Stromal cell of bone marrow (primary cell): ENCODE results near the gene GTF2E1.
A peak's percentile ranks its signal among the peaks of the same experiment; 100 is the strongest.
"Not testable (repeated sequence)": the region's sequence is repeated elsewhere in the genome, so short reads cannot be mapped to it uniquely, and the experiment has no call there.

Source experiments
- DNase-seq: peaks from one replicate; pipeline ENCODE4 v3.0.0-alpha.2; 2012; ENCODE audit warnings: low read depth

The GTF2E1 gene

DNA sequence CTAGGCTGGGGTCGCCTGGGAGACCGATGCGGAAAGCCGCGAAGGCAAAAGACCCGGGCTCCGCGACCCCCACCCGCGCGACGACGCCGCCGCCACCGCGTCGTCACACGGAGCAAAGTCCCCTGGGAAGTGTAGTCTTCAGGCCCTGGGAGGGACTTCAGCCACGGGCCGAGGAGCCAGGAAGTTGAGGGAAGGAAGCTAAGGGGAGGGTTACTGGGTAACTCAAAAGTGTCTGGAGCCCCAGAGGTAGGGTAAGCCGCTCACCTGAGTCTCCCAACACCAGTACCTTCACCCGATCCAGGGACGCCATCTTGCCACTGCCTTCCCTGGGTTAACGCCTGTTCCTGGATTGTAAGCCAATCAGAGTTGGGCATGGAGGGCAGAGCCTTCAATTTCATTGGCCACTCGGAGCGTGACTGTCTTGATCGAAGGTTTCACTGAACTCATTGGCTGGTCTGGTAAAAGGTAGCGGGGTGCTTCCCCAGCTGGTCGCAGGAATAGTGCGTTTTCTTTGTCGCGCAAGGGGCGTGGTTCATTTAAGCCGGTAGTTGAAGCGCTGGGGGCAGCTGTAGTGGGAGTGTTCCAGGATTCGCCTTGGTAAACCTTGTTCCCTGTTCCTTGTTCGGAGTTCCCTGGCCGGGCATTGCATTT, at the start of gene GTF2E1, which contains the start of gene RABL3:
Gene GTF2E1, plus strand, starts transcription at position 547 of the 651 bp plus-strand sequence. CDS start 7,809 bp downstream, outside the sequence.
Gene RABL3, minus strand, starts transcription at position 319 of the 651 bp plus-strand sequence. Its CDS starts 9 bp downstream, at position 310.
- peak; percentile 100 for DNase-seq

DNA sequence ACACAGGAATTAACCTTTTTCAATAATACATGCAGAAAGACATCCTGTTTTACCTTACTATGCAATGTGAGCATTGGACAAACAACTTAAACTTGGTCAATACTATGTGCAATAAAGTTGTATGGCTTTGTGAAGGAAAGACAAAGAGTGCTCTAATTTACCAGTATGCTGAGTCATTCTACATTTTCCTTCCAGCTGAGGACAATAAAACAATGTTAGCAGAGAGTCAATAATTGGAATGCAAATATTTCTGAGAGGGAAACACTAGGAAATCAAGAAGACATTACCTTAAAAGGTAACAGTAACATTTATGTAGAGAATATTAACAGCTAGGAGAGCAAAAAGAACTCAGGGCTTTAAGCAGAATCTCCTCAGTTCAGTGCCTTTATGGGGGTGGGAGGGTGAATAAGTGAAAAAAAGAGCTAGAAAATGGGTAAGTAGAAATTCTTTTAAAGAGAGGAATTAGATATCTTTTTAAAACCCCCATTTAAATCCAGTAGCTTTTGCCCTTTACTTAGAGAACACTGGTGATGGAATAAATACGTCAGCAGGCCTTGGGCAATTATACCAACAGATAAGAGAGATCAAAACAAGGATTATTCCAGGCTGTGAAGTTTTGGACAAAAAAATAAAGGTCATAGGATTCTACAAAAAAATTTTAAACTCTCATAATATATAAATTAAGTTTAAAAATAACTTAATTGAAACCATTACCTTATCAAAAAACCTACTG, 48.9 kb upstream of the GTF2E1 start:
- no peak for DNase-seq

DNA sequence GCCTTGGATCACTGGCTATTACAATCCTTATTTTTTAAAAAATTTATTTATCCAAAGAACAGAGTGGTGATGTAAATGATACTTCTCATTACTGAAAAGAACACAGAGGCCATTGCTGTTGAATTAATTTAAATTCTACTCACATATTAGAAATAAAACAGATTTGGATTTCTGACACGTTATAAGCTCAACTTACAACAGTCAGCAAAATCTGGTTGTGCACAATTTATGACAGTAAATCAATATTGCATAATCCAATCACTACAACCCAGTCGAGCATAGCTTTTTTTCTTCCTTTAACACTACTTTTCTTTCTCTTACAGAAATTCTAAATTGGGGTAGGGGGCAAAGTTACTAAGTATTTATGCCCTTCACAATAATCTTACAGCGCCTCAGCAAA, 43.2 kb upstream of the GTF2E1 start:
- no peak for DNase-seq

DNA sequence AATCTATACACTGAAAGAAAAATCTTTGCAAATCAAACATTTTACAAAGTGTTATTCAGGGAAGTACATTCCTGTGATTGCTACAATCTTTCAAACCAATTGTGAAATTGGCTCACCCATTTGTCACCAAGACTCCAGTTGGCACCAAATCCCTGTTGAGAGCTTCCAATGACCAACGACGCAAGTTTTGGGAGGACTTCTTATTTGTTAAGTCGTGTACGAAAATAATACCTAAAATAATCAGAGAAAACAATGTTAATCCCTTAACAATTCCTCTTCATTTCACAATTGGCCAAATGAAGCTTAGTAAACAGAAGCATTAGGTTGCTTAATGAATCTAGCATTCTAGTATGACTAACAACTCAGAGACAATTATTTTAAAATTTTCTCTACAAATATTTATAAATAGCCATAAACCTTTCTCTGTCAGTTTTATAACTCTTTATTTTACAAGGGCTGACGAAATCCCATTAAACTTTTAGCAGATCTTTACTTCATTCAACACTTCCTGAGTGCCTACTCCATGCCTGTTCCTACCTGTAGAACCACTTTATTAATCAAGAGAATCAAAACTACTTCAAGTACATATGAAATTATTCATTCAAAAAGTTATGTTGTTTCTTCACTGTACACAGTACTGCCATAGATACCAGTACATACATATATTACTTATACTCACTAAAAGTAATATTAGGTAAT, 36.5 kb upstream of the GTF2E1 start:
- no peak for DNase-seq

DNA sequence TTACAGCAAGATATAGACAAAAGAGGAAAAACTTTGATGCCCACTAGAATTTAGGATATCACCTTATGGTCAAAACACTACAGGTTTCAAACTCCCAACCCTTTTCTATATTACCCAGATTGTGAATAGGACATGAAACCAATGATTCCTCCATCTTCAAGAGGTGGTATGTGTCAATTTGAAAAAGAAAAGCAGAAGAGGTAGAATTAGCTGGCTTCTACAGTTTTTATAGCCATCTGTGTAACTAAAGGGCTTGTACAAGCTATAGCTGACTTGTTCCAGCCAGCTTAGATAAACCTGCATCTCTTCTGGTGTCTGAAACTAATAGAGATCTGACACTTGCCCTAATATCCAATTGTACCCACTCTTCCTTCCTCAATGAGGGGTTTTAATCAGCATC, 35.6 kb upstream of the GTF2E1 start:
- DNase-seq = no peak

DNA sequence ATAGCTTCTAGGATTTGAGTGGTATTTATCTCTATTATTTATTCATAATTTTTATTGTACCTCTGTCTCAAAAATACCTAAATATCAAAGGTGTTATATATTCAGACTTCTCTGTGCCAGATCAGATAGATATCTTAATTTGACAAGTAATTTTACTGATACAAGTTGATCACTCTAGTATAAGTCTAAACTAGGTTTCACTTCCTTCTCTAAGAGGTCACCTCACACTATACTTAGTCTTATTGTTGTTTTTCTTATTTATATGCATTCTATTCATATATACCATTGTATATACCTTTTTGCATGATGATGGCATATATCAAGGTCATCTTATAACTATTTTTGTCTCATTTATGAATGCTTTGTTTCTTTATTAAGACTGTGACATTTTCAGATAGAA, 34.1 kb upstream of the GTF2E1 start:
- no peak for DNase-seq

DNA sequence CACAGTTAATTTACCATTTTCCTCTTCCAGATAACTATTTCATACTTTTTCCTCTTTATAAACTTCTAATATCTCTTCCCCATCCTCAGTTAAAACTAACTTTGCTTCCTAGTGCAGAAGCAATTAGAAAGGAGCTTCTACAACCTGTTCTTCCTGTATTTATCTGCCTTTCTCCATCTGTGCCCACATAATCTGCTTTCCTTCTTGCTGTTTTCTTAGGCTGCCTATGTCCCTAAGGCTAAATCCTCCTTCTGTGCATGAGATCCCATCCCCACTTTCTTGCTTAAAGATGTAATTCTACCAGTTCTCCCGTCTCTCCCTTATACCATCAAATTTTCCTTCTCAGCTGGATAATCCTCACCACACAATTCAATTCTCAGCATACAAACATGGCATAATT, 32.2 kb upstream of the GTF2E1 start:
- no peak for DNase-seq

DNA sequence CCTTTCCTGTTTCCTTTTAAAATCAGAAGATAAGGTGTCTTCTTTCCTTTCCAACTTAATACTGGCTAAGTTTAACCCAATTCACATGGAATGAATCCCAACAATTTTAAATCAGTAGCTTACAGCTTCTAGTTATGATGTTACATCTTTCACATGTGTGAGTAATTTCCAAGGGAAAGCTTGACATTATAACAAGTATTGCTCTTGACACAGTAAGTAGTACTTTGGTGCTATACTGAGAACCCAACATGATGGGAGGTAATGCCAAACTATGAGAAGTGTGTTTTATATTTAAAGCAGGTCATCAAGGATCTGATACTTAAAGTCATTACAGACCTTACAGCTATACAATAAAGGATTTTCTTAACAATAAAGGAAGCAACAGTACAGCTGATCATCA, 29.3 kb upstream of the GTF2E1 start:
- no peak for DNase-seq

DNA sequence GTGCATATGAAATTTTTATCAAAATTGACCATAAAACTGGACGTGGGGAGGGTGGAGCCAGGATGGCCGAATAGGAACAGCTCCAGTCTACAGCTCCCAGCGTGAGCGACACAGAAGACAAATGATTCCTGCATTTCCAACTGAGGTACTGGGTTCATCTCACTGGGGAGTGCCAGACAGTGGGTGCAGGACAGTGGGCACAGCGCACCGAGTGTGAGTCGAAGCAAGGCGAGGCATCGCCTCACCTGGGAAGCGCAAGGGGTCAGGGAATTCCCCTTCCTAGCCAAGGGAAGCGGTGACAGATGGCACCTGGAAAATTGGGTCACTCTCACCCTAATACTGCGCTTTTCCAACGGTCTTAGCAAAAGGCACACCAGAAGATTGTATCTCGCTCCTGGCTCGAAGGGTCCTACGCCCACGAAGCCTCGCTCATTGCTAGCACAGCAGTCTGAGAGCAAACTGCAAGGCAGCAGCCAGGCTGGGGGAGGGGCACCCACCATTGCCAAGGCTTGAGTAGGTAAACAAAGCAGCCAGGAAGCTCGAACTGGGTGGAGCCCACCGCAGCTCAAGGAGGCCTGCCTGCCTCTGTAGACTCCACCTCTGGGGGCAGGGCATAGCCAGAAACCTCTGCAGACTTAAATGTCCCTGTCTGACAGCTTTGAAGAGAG, 23.2 kb upstream of the GTF2E1 start:
- not testable (repeated sequence) for DNase-seq

DNA sequence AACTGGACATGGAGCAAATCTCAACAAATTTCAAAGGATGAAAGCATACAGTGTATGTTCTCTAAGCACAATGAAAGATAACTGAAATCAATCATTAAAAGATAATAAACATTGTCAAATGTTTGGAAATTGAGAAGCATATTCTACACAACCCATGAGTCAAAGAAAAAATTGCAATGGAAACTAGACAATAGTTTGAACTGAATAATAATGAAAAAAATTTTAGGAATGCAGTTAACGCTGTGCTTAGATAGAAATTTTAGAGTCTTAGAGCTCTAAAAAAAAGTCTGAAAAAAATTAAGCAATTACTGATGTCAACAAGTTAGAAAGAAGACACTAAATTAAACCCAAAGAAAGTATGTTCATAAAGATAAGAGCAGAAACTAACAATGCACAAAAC, 15.8 kb upstream of the GTF2E1 start:
- DNase-seq = no peak

DNA sequence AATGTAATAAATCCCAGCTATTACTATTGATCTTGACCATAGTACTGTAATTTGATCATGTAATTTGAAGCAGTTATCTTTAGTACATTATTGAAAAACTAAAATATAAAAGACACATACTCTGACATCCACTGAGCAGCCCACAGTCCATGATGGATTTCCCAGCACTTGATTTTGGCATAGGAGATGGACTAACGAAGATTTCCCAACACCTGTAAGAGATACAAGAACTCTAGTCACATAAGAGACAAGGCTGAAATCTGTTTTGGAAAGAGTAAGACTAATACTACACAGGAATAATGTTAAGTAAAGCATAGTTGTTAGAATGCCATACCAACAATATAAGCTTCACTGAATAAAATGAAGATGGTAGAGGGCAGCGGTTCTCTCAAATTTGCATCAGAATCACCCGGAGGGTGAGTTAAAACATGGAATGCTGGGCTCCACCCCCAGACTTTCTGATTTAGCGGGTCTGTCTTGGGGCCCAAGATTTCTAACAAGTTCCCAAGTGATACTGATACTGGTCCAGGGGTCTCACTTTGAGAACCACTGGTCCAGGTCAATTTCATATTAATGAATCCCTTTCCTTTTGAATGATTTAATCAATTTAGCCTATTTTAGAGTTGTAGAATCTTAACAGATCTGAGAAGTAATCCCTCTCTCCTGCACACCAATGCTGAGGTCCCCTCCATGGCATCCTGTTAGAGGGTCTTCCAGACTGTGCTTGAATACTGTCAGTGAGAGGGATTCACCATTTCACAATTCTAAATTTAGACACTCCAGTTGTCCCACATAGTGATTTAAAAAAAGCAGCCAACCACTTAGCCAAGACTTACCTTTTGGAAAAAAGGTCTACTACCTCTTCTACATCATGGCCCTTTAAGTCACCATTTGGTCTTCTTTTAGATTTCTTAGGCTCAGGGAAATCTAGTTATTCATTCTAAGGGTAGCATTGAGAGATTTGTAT, 11.7 kb upstream of the GTF2E1 start:
- DNase-seq = no peak

DNA sequence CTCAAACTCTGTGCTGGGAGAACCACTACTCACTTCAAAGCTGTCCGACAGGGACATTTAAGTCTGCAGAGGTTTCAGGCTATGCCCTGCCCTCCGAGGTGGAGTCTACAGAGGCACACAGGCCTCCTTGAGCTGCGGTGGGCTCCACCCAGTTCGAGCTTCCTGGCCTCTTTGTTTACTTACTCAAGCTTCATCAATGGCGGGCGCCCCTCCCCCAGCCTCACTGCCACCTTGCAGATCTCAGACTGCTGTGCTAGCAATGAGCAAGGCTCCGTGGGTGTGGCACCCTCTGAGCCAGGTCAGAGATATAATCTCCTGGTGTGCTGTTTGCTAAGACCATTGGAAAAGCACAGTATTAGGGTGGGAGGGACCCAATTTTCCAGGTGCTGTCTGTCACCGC, 4.5 kb upstream of the GTF2E1 start:
- DNase-seq = not testable (repeated sequence)

DNA sequence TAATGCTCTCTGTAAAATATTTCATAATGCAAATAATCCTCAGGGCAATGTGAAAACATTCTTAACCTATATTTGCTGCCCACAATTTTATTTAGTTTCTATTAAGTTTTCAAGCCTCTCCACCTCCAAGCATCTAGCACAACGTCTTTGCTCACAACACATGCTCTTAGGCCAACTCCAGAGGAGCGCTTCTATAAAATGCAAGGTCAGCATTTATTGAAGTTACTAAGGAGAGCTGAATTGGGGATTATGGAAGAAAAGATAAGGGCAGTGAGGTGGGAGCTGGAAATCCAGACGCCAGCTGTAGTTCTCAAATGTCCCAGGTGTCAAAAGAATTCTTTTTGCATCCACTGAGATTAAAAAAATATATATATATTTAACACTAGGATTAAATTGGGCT, 1.2 kb upstream of the GTF2E1 start:
- DNase-seq = no peak

DNA sequence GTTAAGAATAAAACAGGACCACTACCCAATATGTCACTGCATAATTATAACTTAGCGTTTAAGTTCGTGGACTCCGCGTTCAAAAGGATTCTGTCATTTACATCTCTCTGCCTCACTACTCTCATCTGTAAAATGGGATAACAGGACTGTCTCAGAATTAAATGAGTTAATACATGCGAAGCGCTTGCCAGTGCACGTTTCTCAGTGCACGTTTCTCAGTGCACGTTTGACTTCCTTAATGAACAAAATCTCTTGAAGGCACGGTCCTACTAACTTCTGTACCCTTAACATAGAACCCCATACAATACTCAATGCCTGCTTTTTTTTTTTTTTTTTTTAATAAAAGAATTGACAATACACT, 727 bp upstream of the GTF2E1 start:
- DNase-seq = peak; percentile 13

DNA sequence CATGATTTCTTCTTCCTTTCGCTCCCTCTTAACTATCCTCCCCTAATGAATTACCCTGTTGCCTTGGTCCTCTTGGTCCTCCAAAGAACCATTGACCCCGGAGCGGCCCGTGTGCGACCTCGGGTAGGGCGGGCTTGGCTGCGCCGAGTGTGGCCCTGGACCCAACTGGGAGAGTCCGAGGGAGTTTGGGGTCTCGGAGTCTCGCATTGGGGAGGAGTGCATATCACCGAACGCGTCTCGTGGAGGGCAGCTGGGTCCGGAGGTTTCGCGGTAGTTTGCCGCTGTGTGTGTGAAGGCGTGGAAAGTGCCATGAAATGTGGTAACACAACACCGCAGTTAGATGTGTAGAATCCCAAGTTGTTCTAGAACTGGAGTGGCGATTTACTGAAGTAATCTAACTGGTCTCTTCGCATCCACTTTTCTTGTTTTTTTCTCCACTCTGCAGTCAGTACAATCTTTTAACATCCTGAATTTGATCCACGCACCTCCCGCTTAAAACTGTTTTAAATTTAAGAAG, 363 bp downstream of the GTF2E1 start:
- peak; percentile 2 for DNase-seq

DNA sequence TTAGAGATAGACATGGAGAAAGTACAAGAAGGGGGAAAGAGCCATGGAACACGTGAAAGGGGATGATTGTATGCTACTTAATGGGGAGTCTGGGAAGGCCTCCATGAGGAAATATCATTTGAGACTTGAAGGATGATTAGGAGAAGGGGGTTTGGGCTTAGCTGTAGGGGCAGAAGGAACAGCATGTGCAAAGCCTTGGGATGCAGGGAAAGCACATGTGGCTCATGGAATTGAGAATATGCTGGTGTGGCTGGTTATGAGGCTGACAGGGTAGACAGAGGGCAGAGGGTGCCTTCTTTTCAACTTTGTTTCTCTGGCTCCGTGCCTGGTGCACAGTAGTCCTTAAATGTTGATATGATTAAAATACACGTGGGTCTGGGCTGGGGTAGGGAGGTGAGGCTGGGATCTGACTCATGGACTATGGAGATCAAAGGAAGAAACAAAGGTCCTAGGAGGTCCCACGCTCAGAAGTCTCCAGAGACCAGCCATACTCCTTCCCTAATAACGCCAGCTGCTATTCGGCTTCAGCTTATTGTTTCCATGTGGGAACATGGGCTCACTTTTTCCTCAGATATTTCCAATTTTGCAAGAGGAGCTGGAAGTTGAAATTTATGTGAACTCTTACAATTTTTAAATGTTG, 1.1 kb downstream of the GTF2E1 start:
- no peak for DNase-seq

DNA sequence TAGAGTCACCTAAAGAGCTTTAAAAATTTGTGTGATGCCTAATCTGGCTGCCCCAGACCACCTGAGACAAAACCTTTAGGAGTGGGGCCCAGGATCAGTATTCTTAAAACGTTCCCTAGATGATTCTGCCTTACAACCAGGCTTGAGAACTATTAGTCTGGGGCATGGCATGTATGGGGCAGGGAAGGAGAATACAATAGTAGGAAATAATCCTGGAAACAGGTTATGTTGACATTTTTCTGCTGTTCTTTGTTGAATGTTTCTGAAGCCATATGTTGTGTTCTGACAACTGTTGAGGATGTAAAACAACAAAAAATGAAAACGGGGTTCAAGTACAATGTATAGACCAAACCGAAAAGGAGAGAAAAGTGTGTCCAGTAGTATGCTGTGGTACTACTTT, 2.9 kb downstream of the GTF2E1 start:
- DNase-seq = no peak

DNA sequence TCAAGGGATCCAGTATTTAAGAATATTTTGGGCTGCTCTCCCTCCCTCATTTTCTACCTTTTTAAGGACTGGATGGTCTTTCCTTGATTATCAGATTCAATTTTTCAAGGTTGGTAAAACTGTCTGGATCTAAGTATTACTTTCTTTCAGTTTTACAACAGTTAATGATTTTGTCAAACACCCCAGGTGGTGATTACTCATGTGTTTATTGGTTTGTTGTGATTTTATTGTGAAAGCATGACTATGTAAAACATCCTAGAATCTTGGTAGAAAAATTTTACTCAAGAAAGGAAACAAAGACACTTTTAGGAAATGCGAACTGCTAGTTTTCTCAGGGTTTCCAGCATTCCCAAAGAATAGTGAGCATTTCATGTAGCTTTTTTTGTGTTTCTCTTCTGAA, 7.3 kb downstream of the GTF2E1 start:
- DNase-seq = no peak

DNA sequence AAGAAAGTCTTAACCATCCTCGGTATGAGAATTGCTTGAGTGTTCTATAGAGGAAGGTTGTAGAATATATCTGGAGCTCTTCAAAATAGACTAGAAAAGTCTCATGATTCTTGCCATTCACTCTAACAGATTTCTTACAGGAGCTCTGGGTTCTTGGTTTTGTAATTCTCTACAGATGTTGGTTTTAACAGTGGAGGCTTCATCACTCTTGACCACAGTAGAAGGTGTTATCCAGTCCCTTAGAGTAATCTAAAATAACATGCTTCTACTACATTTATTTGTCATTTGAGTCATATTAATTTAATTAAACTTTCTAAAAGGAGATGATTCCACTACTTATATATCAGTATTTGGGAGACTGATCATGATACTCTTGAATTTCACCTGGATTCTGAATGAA, 9.7 kb downstream of the GTF2E1 start:
- DNase-seq = no peak

DNA sequence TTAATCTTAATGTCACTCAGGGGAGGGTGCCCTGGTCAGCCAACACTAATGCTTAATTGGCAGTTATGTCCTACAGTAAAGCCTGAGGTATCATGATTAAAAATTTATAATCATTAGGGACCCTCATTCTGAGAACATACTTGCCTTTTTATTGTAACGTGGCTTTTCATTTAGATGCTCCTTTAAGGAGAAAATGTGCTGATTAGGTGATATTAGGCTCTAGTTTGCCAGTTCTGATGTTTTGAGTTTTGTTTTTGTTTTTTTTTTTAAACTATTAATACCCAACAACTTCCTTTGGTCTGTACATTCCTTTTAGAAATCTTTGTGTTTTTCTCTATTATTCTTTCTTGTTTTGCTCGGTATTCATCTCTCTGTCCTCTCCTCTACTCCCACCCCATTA, 10.3 kb downstream of the GTF2E1 start:
- DNase-seq = no peak

DNA sequence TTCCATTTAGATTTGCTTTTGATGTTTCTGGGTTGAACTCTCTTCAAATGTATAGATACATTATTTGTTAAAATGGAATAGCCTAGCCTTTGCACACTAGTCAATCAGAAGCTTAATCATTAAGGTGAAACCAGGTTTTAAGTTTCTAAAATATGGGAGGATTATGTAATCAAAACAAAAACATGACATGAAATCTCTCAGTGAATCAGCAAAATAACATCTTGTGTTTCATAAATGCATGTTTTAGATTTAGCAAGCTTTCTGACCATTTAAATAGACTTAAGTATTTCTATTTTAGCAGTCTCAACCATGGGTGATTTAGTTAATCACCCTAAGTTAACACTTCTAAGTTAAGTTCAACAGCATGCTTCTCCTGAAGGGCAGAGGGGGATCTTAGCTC, 11.3 kb downstream of the GTF2E1 start:
- DNase-seq = no peak
